Measurements from ENCODE around the gene ANKDD1B.

DNA sequence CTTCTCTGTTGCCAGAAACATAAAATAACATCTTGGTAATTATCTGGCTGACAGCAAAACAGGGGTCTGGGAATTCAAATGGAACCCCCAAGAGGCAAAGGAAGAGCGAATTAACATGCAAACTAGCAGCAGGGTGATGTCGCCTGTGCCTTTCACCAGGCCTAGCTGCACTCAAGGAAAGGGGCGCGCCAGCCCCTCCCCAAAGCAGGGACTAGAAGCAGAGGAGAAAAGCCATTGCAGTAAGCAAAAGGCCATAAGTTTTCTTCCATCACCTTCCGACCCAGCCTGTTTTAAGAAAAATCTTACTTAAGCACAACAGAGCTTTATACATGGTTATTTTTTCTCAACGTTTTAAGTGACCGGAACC is 105.4 kb downstream of the ANKDD1B start:
- TF ChIP-seq, protein P1, sequence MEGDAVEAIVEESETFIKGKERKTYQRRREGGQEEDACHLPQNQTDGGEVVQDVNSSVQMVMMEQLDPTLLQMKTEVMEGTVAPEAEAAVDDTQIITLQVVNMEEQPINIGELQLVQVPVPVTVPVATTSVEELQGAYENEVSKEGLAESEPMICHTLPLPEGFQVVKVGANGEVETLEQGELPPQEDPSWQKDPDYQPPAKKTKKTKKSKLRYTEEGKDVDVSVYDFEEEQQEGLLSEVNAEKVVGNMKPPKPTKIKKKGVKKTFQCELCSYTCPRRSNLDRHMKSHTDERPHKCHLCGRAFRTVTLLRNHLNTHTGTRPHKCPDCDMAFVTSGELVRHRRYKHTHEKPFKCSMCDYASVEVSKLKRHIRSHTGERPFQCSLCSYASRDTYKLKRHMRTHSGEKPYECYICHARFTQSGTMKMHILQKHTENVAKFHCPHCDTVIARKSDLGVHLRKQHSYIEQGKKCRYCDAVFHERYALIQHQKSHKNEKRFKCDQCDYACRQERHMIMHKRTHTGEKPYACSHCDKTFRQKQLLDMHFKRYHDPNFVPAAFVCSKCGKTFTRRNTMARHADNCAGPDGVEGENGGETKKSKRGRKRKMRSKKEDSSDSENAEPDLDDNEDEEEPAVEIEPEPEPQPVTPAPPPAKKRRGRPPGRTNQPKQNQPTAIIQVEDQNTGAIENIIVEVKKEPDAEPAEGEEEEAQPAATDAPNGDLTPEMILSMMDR (IDR thresholded peaks at IDR 0.05 in 4 of 5, conservative IDR thresholded peaks at IDR 0.05 in 1 of 5): no peak
- no peak for TF ChIP-seq POLR2A (IDR thresholded peaks at IDR 0.05)

All from gastrocnemius medialis (tissue), 4 donors.